Liver (tissue), 9 donors: ENCODE measurements around the gene VSIG2. TPM values are rescaled to one million over a fixed set of nuclear protein-coding genes. Genes with fewer than 3 reads are reported as not detected.

Source experiments
- DNase-seq: peaks from one replicate; pipeline ENCODE4 v3.0.0-alpha.2; 2017; ENCODE audit warnings: low spot score
- H3K27ac ChIP-seq, 2 donors: one replicate each; pipeline ENCODE4 v1.7.0; 2013; ENCODE audit warnings: inconsistent platforms in 2 of 2, low read length in 2 of 2, control low read depth in 1 of 2, low read depth in 1 of 2, mild to moderate bottlenecking in 1 of 2
- H3K27me3 ChIP-seq, 4 donors: one replicate each; pipeline versions ENCODE4 v1.6.1 to v1.7.0; 2013; ENCODE audit warnings: low read length in 3 of 4, inconsistent platforms in 1 of 4, mild to moderate bottlenecking in 1 of 4, moderate library complexity in 1 of 4; ENCODE audit not compliant: control insufficient read depth in 4 of 4, insufficient read depth in 4 of 4
- H3K36me3 ChIP-seq, 4 donors: one replicate each; pipeline versions ENCODE4 v1.6.1 to v1.7.0; 2013; ENCODE audit warnings: low read length in 3 of 4, mild to moderate bottlenecking in 3 of 4, low read depth in 1 of 4, moderate library complexity in 1 of 4; ENCODE audit not compliant: control insufficient read depth in 4 of 4, insufficient read depth in 3 of 4
- H3K4me1 ChIP-seq, 4 donors: one replicate each; pipeline versions ENCODE4 v1.6.1 to v1.7.0; 2013; ENCODE audit warnings: low read length in 3 of 4, mild to moderate bottlenecking in 3 of 4, moderate library complexity in 1 of 4; ENCODE audit not compliant: control insufficient read depth in 4 of 4, insufficient read depth in 4 of 4
- H3K4me3 ChIP-seq, 3 donors: one replicate each; pipeline versions ENCODE4 v1.6.1 to v1.7.0; 2013; ENCODE audit warnings: low read length in 3 of 3, control low read depth in 1 of 3, low read depth in 1 of 3, mild to moderate bottlenecking in 1 of 3
- H3K9ac ChIP-seq, 2 donors: one replicate each; pipeline ENCODE4 v1.7.0; 2013; ENCODE audit warnings: low read length in 2 of 2, mild to moderate bottlenecking in 2 of 2, moderate library complexity in 2 of 2, control low read depth in 1 of 2, low read depth in 1 of 2
- H3K9me3 ChIP-seq, 4 donors: one replicate each; pipeline versions ENCODE4 v1.6.1 to v1.7.0; 2013; ENCODE audit warnings: low read length in 3 of 4; ENCODE audit not compliant: control insufficient read depth in 4 of 4
- ATF3 ChIP-seq: IDR thresholded peaks from 2 replicates; pipeline ENCODE4 v1.6.1; 2016; ENCODE audit warnings: antibody characterized with exemption
- CTCF ChIP-seq: fragments of 150-350 bp; IDR thresholded peaks from 2 replicates; pipeline ENCODE4 v1.5.1; 2017; ENCODE audit warnings: improper control_type of control experiment, low read depth, low read length; ENCODE audit not compliant: missing input control
- EGR1 ChIP-seq, 2 donors: IDR thresholded peaks; 2 replicates each; pipeline ENCODE4 v1.6.1; 2016 to 2018; ENCODE audit warnings: antibody characterized with exemption in 2 of 2, low read depth in 2 of 2
- FOXA1 ChIP-seq: IDR thresholded peaks from 2 replicates; pipeline ENCODE4 v1.6.1; 2016; ENCODE audit warnings: antibody characterized with exemption
- FOXA2 ChIP-seq: IDR thresholded peaks from 2 replicates; pipeline ENCODE4 v1.6.1; 2016; ENCODE audit warnings: antibody characterized with exemption
- GABPA ChIP-seq, 2 donors: IDR thresholded peaks in 1 of 2; conservative IDR thresholded peaks in 1 of 2; 2 replicates each; pipeline ENCODE4 v1.6.1; 2016; ENCODE audit warnings: antibody characterized with exemption in 2 of 2, mild to moderate bottlenecking in 1 of 2, moderate library complexity in 1 of 2
- HNF4A ChIP-seq, 2 donors: conservative IDR thresholded peaks; 2 replicates each; pipeline ENCODE4 v1.6.1; 2016; ENCODE audit warnings: antibody characterized with exemption in 2 of 2, mild to moderate bottlenecking in 2 of 2
- HNF4G ChIP-seq: IDR thresholded peaks from 2 replicates; pipeline ENCODE4 v1.6.1; 2016; ENCODE audit warnings: antibody characterized with exemption
- JUND ChIP-seq, 2 donors: IDR thresholded peaks; 2 replicates each; pipeline ENCODE4 v1.6.1; 2016; ENCODE audit warnings: antibody characterized with exemption in 2 of 2
- MAX ChIP-seq: IDR thresholded peaks from 2 replicates; pipeline ENCODE4 v1.6.1; 2016; ENCODE audit warnings: antibody characterized with exemption
- NR2F2 ChIP-seq: IDR thresholded peaks from 2 replicates; pipeline ENCODE4 v1.6.1; 2016; ENCODE audit warnings: antibody characterized with exemption
- RAD21 ChIP-seq, 2 donors: IDR thresholded peaks; 2 replicates each; pipeline ENCODE4 v1.6.1; 2016; ENCODE audit warnings: antibody characterized with exemption in 2 of 2, mild to moderate bottlenecking in 2 of 2
- RXRA ChIP-seq, 2 donors: IDR thresholded peaks; 2 replicates each; pipeline ENCODE4 v1.6.1; 2017 to 2018; ENCODE audit warnings: antibody characterized with exemption in 2 of 2, mild to moderate bottlenecking in 1 of 2
- SP1 ChIP-seq: IDR thresholded peaks from 2 replicates; pipeline ENCODE4 v1.6.1; 2018; ENCODE audit warnings: antibody characterized with exemption, mild to moderate bottlenecking
- TAF1 ChIP-seq: conservative IDR thresholded peaks from 2 replicates; pipeline ENCODE4 v1.6.1; 2016; ENCODE audit warnings: antibody characterized with exemption, mild to moderate bottlenecking
- YY1 ChIP-seq: IDR thresholded peaks from 2 replicates; pipeline ENCODE4 v1.6.1; 2016; ENCODE audit warnings: antibody characterized with exemption, mild to moderate bottlenecking
- ZBTB33 ChIP-seq: IDR thresholded peaks from 2 replicates; pipeline ENCODE4 v1.6.1; 2016; ENCODE audit warnings: antibody characterized with exemption
- WGBS: extraction: QIAGEN DNeasy Blood & Tissue Kit; methylation state at CpG from one replicate; pipeline ENCODE4 v1.1.7; 2013; 5-methylcytosine and 5-hydroxymethylcytosine counted together
- polyA plus RNA-seq, 2 donors: library from polyadenylated mRNA; stranded (reverse) in 1 of 2; unstranded in 1 of 2; fragments of 200-250 nt in 1 of 2; fragments of >200 nt in 1 of 2; fragmentation: Nextera tagmentation in 1 of 2; extraction: Ambion mirVana in 1 of 2; gene quantifications; one replicate each; pipeline versions ENCODE4 v1.2.1 to v1.2.3, GENCODE V29; 2013 to 2015
- total RNA-seq, 2 donors: library from RNA; depleted of rRNA; stranded (reverse); fragments of >200 nt; gene quantifications; one replicate each; pipeline ENCODE4 v1.2.3, GENCODE V29; 2014
- TF ChIP-seq, protein P1 (sequence below): IDR thresholded peaks from 2 replicates; pipeline ENCODE4 v1.6.1; 2016; ENCODE audit warnings: antibody characterized with exemption, mild to moderate bottlenecking
- donor health status: healthy.
- donor health status: healthy.
- donor health status: healthy.
- donor health status: healthy.
- donor health status: healthy.

Gene VSIG2
- total and polyA plus RNA-seq, 4 donors: 0.51 to 1.3 (median 0.75) TPM; not detected in 1

- no peaks in the 10 kb centered on the region for H3K9me3 ChIP-seq
- WGBS: 97% methylated on average over 8 of the region's 8 CpGs
- no peaks in the 10 kb centered on the region for H3K27me3 ChIP-seq
- H3K27ac ChIP-seq: no peak overlapping the region
- H3K4me3 ChIP-seq: no peak overlapping the region
- TF ChIP-seq RAD21 (IDR thresholded peaks at IDR 0.05) (no peak), JUND (IDR thresholded peaks at IDR 0.05) (peak in 1 of 2 donors; percentile 33)
- DNase-seq: no peak
- peaks cover 0 to 9% (median 7%) of the 10 kb centered on the region in 4 donors for H3K36me3 ChIP-seq
- no peaks in the 10 kb centered on the region for H3K4me1 ChIP-seq
- H3K9ac ChIP-seq: no peak overlapping the region
Measured at GRCh38 chr11:124769806-124770774, 18.0 kb upstream of the VSIG2 start.

DNA sequence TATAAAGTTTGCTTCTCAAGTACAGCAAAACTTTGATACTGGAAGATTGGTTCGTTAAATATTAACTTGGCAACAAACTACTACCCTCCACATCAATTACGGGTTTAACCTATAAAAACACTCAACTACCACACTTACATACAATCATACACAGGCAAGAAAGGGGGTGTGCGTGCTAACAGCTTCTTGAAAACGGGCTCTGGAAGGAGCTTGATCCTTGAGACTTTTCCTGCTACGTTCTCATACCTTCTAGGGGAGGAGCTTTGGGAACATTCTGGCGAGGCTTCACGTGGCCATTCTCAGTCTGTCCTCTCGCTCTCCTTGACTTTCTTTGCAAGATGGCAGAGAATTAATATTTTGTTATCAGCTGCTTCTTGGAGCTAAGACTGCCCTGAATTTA, 16.9 kb upstream of the VSIG2 start:
- WGBS: 87% methylated on average over 8 of the region's 8 CpGs
- Histone ChIP-seq H3K27ac (no peak overlapping the region), H3K4me3 (no peak overlapping the region), H3K27me3 (no peaks in the 10 kb centered on the region), H3K36me3 (peaks cover 0 to 9% (median 7%) of the 10 kb centered on the region in 4 donors), H3K9ac (no peak overlapping the region), H3K9me3 (no peaks in the 10 kb centered on the region), H3K4me1 (no peaks in the 10 kb centered on the region)
- TF ChIP-seq ATF3 (no peak), YY1 (no peak), GABPA (IDR thresholded peaks at IDR 0.05 in 1 of 2, conservative IDR thresholded peaks at IDR 0.05 in 1 of 2) (no peak), EGR1 (IDR thresholded peaks at IDR 0.05; ENCODE audit: low read depth in 2 of 2) (no peak), RAD21 (IDR thresholded peaks at IDR 0.05) (no peak), HNF4A (conservative IDR thresholded peaks at IDR 0.05) (no peak), SP1 (no peak), ZBTB33 (no peak), FOXA2 (no peak), RXRA (IDR thresholded peaks at IDR 0.05) (no peak), TAF1 (no peak), MAX (no peak), HNF4G (no peak), NR2F2 (no peak), JUND (IDR thresholded peaks at IDR 0.05) (no peak), FOXA1 (no peak), CTCF (no peak)
- TF ChIP-seq, protein P1, sequence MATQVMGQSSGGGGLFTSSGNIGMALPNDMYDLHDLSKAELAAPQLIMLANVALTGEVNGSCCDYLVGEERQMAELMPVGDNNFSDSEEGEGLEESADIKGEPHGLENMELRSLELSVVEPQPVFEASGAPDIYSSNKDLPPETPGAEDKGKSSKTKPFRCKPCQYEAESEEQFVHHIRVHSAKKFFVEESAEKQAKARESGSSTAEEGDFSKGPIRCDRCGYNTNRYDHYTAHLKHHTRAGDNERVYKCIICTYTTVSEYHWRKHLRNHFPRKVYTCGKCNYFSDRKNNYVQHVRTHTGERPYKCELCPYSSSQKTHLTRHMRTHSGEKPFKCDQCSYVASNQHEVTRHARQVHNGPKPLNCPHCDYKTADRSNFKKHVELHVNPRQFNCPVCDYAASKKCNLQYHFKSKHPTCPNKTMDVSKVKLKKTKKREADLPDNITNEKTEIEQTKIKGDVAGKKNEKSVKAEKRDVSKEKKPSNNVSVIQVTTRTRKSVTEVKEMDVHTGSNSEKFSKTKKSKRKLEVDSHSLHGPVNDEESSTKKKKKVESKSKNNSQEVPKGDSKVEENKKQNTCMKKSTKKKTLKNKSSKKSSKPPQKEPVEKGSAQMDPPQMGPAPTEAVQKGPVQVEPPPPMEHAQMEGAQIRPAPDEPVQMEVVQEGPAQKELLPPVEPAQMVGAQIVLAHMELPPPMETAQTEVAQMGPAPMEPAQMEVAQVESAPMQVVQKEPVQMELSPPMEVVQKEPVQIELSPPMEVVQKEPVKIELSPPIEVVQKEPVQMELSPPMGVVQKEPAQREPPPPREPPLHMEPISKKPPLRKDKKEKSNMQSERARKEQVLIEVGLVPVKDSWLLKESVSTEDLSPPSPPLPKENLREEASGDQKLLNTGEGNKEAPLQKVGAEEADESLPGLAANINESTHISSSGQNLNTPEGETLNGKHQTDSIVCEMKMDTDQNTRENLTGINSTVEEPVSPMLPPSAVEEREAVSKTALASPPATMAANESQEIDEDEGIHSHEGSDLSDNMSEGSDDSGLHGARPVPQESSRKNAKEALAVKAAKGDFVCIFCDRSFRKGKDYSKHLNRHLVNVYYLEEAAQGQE: no peak
- DNase-seq: no peak
